K562 (cell line): ENCODE results near the gene PLCB3. TPM values are rescaled to one million over a fixed set of nuclear protein-coding genes. Genes with fewer than 3 reads are reported as not detected.

Experiments
- ATAC-seq: fragments of 200-7000 bp; cut with Tn5 transposase; 3 replicates; pipeline ENCODE4 v1.9.1; 2020; ENCODE audit warnings: moderate library complexity
- BruUV-seq: library from RNA; stranded (reverse); fragments of 400-500 nt; replicated peaks from 2 replicates; lab custom pipeline; 2021; lab: Mats Ljungman, UMichigan
- CTCF ChIA-PET: fragments of 300-600 bp; formaldehyde crosslinking; extraction: SDS; loops from one replicate; lab custom pipeline; 2021; ENCODE audit warnings: low intra/inter-chr PET ratio; lab: Yijun Ruan, JAX
- POLR2A ChIA-PET: fragments of 300-600, 350-650 bp; sonication (Branson Sonifier 250); formaldehyde crosslinking; extraction: SDS; loops from one replicate; lab custom pipeline; 2021; ENCODE audit warnings: antibody characterized with exemption, inconsistent platforms; lab: Yijun Ruan, JAX
- DNase-seq, 4 experiments: peaks; one replicate each; pipeline versions ENCODE4 v3.0.0 to v3.0.0-alpha.2; 2011 to 2018; ENCODE audit warnings: low spot score in 3 of 4, mixed read lengths in 3 of 4; ENCODE audit errors: extremely low read depth in 1 of 4
- FAIRE-seq: peaks from 2 replicates; lab custom pipeline; 2011; peaks lifted over from hg19 to GRCh38; lab: Jason Lieb, UNC
- H2AFZ ChIP-seq: 2 replicates; pipeline ENCODE4 v1.6.0; 2011; ENCODE audit warnings: low read depth, low read length, control low read depth, inconsistent platforms
- H3K27ac ChIP-seq: fragments of 200-600 bp; 3 replicates; pipeline ENCODE4 v1.8.0; 2011; ENCODE audit warnings: low read depth, mild to moderate bottlenecking, control low read depth, inconsistent platforms, low read length, moderate library complexity, mixed read lengths; ENCODE audit errors: extremely low read depth
- H3K27me3 ChIP-seq, 2 experiments: fragments of 300-600 bp in 1 of 2; 2 replicates in 1 of 2; 3 replicates in 1 of 2; pipeline versions ENCODE4 v1.6.0 to v1.8.0; 2011; ENCODE audit warnings: inconsistent platforms in 2 of 2, low read length in 2 of 2, mild to moderate bottlenecking in 1 of 2, mixed read lengths in 1 of 2, moderate library complexity in 1 of 2; ENCODE audit not compliant: control insufficient read depth in 2 of 2, insufficient read depth in 2 of 2
- H3K36me3 ChIP-seq: fragments of 300-600 bp; 3 replicates; pipeline ENCODE4 v1.8.0; 2011; ENCODE audit warnings: mild to moderate bottlenecking, low read length, inconsistent platforms; ENCODE audit not compliant: control insufficient read depth, insufficient read depth
- H3K4me1 ChIP-seq, 2 experiments: fragments of 200-600 bp in 1 of 2; replicated peaks in 1 of 2; 2 replicates in 1 of 2; 3 replicates in 1 of 2; pipeline versions ENCODE4 v1.5.1 to v1.8.0; 2011; ENCODE audit warnings: inconsistent platforms in 2 of 2, low read length in 2 of 2, mild to moderate bottlenecking in 1 of 2, mixed read lengths in 1 of 2, moderate library complexity in 1 of 2; ENCODE audit not compliant: control insufficient read depth in 2 of 2, insufficient read depth in 2 of 2
- H3K4me2 ChIP-seq: 2 replicates; pipeline ENCODE4 v1.6.1; 2011; ENCODE audit warnings: low read length, control low read depth, inconsistent platforms, mixed read lengths; ENCODE audit not compliant: insufficient read depth
- H3K4me3 ChIP-seq: fragments of 200-600 bp; sonication (generic), shearing (Covaris generic); 2 replicates; pipeline ENCODE4 v1.5.1; 2016; ENCODE audit warnings: control low read depth, inconsistent platforms
- H3K79me2 ChIP-seq: fragments of 200-600 bp; 3 replicates; pipeline ENCODE4 v1.8.0; 2011; ENCODE audit warnings: low read length, inconsistent platforms; ENCODE audit not compliant: control insufficient read depth, insufficient read depth
- H3K9ac ChIP-seq, 2 experiments: 2 replicates each; pipeline versions ENCODE4 v1.6.0 to v1.6.1; 2011; ENCODE audit warnings: low read depth in 2 of 2, low read length in 2 of 2, control low read depth in 1 of 2, inconsistent platforms in 1 of 2, mild to moderate bottlenecking in 1 of 2, mixed read lengths in 1 of 2; ENCODE audit not compliant: insufficient read depth in 1 of 2
- H3K9me1 ChIP-seq: one replicate; pipeline ENCODE4 v1.6.0; 2011; ENCODE audit warnings: inconsistent platforms, mild to moderate bottlenecking, low read length, moderate library complexity; ENCODE audit not compliant: control insufficient read depth, insufficient read depth
- H3K9me3 ChIP-seq: replicated peaks from 2 replicates; pipeline ENCODE4 v1.5.1; 2011; ENCODE audit warnings: low read depth, low read length, inconsistent platforms; ENCODE audit not compliant: control insufficient read depth, insufficient read depth
- H4K20me1 ChIP-seq: replicated peaks from 2 replicates; pipeline ENCODE4 v1.6.1; 2011; ENCODE audit warnings: low read length, inconsistent platforms, mixed read lengths; ENCODE audit not compliant: control insufficient read depth, insufficient read depth
- CC2D1A ChIP-seq: fragments of 450-650 bp; IDR thresholded peaks from 2 replicates; pipeline ENCODE4 v1.6.1; 2017; ENCODE audit warnings: mild to moderate bottlenecking
- MCM2 ChIP-seq: fragments of 450-650 bp; IDR thresholded peaks from 2 replicates; pipeline ENCODE4 v1.6.1; 2017; ENCODE audit warnings: low read depth, mild to moderate bottlenecking
- ZNF174 ChIP-seq: fragments of 250-450 bp; sonication (Bioruptor Pico); IDR thresholded peaks from 2 replicates; pipeline ENCODE4 v1.4.0; 2020; ENCODE audit warnings: mild to moderate bottlenecking
- ZNF699 ChIP-seq: fragments of 250-450 bp; sonication (Bioruptor Pico); IDR thresholded peaks from 2 replicates; pipeline ENCODE4 v1.8.0; 2021; ENCODE audit warnings: mild to moderate bottlenecking, moderate library complexity; ENCODE audit not compliant: insufficient replicate concordance
- WGBS: fragments of 100-300 bp; shearing (Covaris generic); methylation state at CpG from one replicate; pipeline ENCODE4 v1.1.6; 2016; ENCODE audit warnings: low coverage, mixed read lengths; ENCODE audit not compliant: insufficient coverage; ENCODE audit errors: missing lambda C conversion rate; 5-methylcytosine and 5-hydroxymethylcytosine counted together
- in situ Hi-C: fragments of 300-500 bp; cut with MboI; formaldehyde crosslinking; loops from 4 replicates; pipeline ENCODE4 v1.15.0; 2018; ENCODE audit warnings: inconsistent platforms, mixed read lengths
- intact Hi-C: fragments of 100-400 bp; cut with micrococcal nuclease; formaldehyde crosslinking; loops from 2 replicates; pipeline ENCODE4 v1.14.2; 2022
- polyA plus RNA-seq, 8 experiments: library from polyadenylated mRNA; depleted of rRNA in 4 of 8; stranded (reverse) in 5 of 8; unstranded in 3 of 8; fragments of >200 nt; fragmentation: Nextera tagmentation in 2 of 8; fragmentation: Illumina TruSeq in 1 of 8; extraction: Ambion mirVana in 2 of 8; extraction: Trizol in 1 of 8; gene quantifications; 2 replicates each; pipeline versions ENCODE4 v1.2.1 to v1.2.3, GENCODE V29; 2011 to 2014; ENCODE audit warnings: inconsistent platforms in 1 of 8, missing spikeins in 1 of 8
- total RNA-seq, 7 experiments: library from RNA; depleted of rRNA in 6 of 7; stranded (reverse); fragments of >200 nt in 6 of 7; fragmentation: Illumina TruSeq in 2 of 7; extraction: Trizol in 2 of 7; gene quantifications; 2 replicates each; pipeline versions ENCODE4 v1.2.1 to v1.2.3, GENCODE V29; 2011 to 2021; ENCODE audit warnings: low replicate concordance in 1 of 7
- TF ChIP-seq, protein P1 (sequence below): fragments of 450-650 bp; IDR thresholded peaks from 2 replicates; pipeline ENCODE4 v1.6.1; 2017; ENCODE audit warnings: antibody characterized with exemption, mild to moderate bottlenecking

The PLCB3 gene
- total and polyA plus RNA-seq, 9 of the 15 experiments (the other 6 are each of a cell fraction or from before 2014, with no cell fraction given), result 0.31 to 44.8 (median 14.6) TPM

DNA sequence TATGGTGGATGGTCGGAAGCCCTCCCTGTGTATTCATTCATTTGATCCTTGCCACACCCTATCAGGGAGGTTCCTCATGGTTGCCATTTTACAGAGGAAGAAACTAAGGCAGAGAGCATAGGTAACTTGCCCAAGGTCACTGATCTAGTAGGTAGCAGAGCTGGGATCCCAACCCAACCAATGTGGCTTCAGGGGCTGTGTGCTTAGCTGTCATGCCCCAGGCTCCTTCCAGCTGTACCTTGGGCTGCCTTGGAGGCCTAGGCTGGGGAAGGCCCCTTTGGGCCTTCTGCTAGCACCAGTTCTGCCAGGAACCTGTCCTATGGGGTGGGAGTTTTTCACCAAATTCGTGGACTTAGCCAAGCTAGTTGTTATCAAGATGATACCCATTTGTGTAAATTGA lies 24.5 kb downstream of the PLCB3 start:
- H3K9me3 ChIP-seq, result no peaks in the 10 kb centered on the region
- no peak for FAIRE-seq
- TF ChIP-seq, protein P1, sequence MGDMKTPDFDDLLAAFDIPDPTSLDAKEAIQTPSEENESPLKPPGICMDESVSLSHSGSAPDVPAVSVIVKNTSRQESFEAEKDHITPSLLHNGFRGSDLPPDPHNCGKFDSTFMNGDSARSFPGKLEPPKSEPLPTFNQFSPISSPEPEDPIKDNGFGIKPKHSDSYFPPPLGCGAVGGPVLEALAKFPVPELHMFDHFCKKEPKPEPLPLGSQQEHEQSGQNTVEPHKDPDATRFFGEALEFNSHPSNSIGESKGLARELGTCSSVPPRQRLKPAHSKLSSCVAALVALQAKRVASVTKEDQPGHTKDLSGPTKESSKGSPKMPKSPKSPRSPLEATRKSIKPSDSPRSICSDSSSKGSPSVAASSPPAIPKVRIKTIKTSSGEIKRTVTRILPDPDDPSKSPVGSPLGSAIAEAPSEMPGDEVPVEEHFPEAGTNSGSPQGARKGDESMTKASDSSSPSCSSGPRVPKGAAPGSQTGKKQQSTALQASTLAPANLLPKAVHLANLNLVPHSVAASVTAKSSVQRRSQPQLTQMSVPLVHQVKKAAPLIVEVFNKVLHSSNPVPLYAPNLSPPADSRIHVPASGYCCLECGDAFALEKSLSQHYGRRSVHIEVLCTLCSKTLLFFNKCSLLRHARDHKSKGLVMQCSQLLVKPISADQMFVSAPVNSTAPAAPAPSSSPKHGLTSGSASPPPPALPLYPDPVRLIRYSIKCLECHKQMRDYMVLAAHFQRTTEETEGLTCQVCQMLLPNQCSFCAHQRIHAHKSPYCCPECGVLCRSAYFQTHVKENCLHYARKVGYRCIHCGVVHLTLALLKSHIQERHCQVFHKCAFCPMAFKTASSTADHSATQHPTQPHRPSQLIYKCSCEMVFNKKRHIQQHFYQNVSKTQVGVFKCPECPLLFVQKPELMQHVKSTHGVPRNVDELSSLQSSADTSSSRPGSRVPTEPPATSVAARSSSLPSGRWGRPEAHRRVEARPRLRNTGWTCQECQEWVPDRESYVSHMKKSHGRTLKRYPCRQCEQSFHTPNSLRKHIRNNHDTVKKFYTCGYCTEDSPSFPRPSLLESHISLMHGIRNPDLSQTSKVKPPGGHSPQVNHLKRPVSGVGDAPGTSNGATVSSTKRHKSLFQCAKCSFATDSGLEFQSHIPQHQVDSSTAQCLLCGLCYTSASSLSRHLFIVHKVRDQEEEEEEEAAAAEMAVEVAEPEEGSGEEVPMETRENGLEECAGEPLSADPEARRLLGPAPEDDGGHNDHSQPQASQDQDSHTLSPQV, result no peak
- TF ChIP-seq MCM2 (no peak), ZNF699 (CRISPR knock-in tag) (no peak), CC2D1A (no peak), ZNF174 (no peak)
- WGBS, result 73% methylated on average over 2 of the region's 2 CpGs
- no peaks in the 10 kb centered on the region for H4K20me1 ChIP-seq
- H3K9me1 ChIP-seq, result no peaks in the 10 kb centered on the region
- in situ Hi-C loops (no loop called here), intact Hi-C loops (no loop called here)
- peaks cover 17 to 43% of the 10 kb centered on the region in 2 experiments for H3K4me1 ChIP-seq
- H3K27me3 ChIP-seq, result no peaks in the 10 kb centered on the region
- peak overlapping the region; percentile 49; the same call in 1 of the 3 replicates for H3K27ac ChIP-seq
- ChIA-PET CTCF (no interaction called here), POLR2A (no interaction called here)
- peak overlapping the region in 1 of 2 experiments; percentile 81; a peak in 1 of 4 replicates for H3K9ac ChIP-seq
- no peak overlapping the region for H3K4me2 ChIP-seq
- no peak for ATAC-seq
- DNase-seq, result no peak
- peaks cover 33% of the 10 kb centered on the region for H3K79me2 ChIP-seq
- H3K4me3 ChIP-seq, result no peak overlapping the region
- no peak overlapping the region for H2AFZ ChIP-seq
- no TSS peak for BruUV-seq
- peaks cover 31% of the 10 kb centered on the region; the same call in 2 of the 3 replicates for H3K36me3 ChIP-seq
